ENCODE data around the gene EMC7.

EMC7 gene

GRCh38 chr15:34038023-34038870 is 63.4 kb downstream of the EMC7 start:
- DNase-seq (ENCODE audit: low read depth): peak; percentile 34

All from stimulated activated CD8-positive, alpha-beta memory T cell treated with anti-CD3 and anti-CD28 coated beads, Interleukin-7, amount 100 ng/mL, for 24 hours (primary cell).